HG03066 (cell line): ENCODE measurements around the gene GIMD1.
A peak's percentile ranks its signal among the peaks of the same experiment; 100 is the strongest.
"Not testable (repeated sequence)": the region's sequence is repeated elsewhere in the genome, so short reads cannot be mapped to it uniquely, and the experiment has no call there.

ENCODE experiments used
- ATAC-seq: cut with Tn5 transposase; IDR thresholded peaks from one replicate; pipeline ENCODE4 v1.9.1; 2021; ENCODE audit warnings: low read depth; ENCODE audit not compliant: unreplicated experiment

Gene GIMD1

GRCh38 chr4:106368678-106369077, at the start of gene GIMD1:
Gene GIMD1, minus strand, starts transcription at chr4:106368778. Its CDS starts 1,343 bp downstream, at chr4:106367435.
- no peak for ATAC-seq

- no peak for ATAC-seq
These were observed 45.8 kb upstream of the GIMD1 start for GRCh38 chr4:106414366-106414765.

GRCh38 chr4:106409901-106410889, 41.6 kb upstream of the GIMD1 start:
- no peak for ATAC-seq

- ATAC-seq = not testable (repeated sequence)
These were observed 39.4 kb upstream of the GIMD1 start for GRCh38 chr4:106408004-106408403.

- ATAC-seq = no peak
These were observed 32.6 kb upstream of the GIMD1 start for GRCh38 chr4:106401157-106401556.

- ATAC-seq = not testable (repeated sequence)
These were observed 30.3 kb upstream of the GIMD1 start for GRCh38 chr4:106398898-106399297.

GRCh38 chr4:106395582-106395981, 27.0 kb upstream of the GIMD1 start:
- ATAC-seq = no peak

- ATAC-seq = no peak
These were observed 17.3 kb upstream of the GIMD1 start for GRCh38 chr4:106385853-106386393.

GRCh38 chr4:106384878-106385277, 16.3 kb upstream of the GIMD1 start:
- ATAC-seq = no peak

GRCh38 chr4:106380179-106380578, 11.6 kb upstream of the GIMD1 start:
- ATAC-seq = no peak

GRCh38 chr4:106373026-106373425, 4.4 kb upstream of the GIMD1 start:
- no peak for ATAC-seq

- ATAC-seq = no peak
These were observed 2.6 kb upstream of the GIMD1 start for GRCh38 chr4:106371161-106371560.

- no peak for ATAC-seq
These were observed 1.6 kb upstream of the GIMD1 start for GRCh38 chr4:106370214-106370613.

GRCh38 chr4:106369456-106370060, 980 bp upstream of the GIMD1 start:
- peak; percentile 72 for ATAC-seq

- no peak for ATAC-seq
These were observed 1.5 kb downstream of the GIMD1 start for GRCh38 chr4:106367072-106367471.

GRCh38 chr4:106366026-106366425, 2.6 kb downstream of the GIMD1 start:
- ATAC-seq = no peak

GRCh38 chr4:106365613-106366012, 3.0 kb downstream of the GIMD1 start:
- ATAC-seq = no peak

GRCh38 chr4:106364282-106364681, 4.3 kb downstream of the GIMD1 start:
- ATAC-seq = no peak

- no peak for ATAC-seq
These were observed 6.3 kb downstream of the GIMD1 start for GRCh38 chr4:106362086-106362825.

- no peak for ATAC-seq
These were observed 9.7 kb downstream of the GIMD1 start for GRCh38 chr4:106358899-106359298.

GRCh38 chr4:106355193-106355592, 13.4 kb downstream of the GIMD1 start:
- ATAC-seq = no peak
